Lung (tissue), 12 donors: ENCODE results near the gene ZNF22. TPM values are rescaled to one million over a fixed set of nuclear protein-coding genes. Genes with fewer than 3 reads are reported as not detected.
A peak's percentile ranks its signal among the peaks of the same experiment; 100 is the strongest.

ENCODE experiments used
- ATAC-seq: fragments of 200-7000 bp; cut with Tn5 transposase; one replicate; pipeline ENCODE4 v1.9.1; 2020; ENCODE audit warnings: moderate number of reproducible peaks; ENCODE audit not compliant: insufficient read depth, low FRiP score
- DNase-seq, 3 donors: peaks; one replicate each; pipeline ENCODE4 v3.0.0-alpha.2; 2013 to 2017
- H3K27ac ChIP-seq, 2 donors: one replicate each; pipeline ENCODE4 v1.5.1; 2013; ENCODE audit warnings: mild to moderate bottlenecking in 2 of 2, moderate library complexity in 2 of 2, control low read depth in 1 of 2, inconsistent platforms in 1 of 2, low read depth in 1 of 2, low read length in 1 of 2
- H3K27me3 ChIP-seq, 3 donors: one replicate each; pipeline ENCODE4 v1.5.1; 2013; ENCODE audit warnings: low read length in 2 of 3; ENCODE audit not compliant: control insufficient read depth in 3 of 3, insufficient read depth in 3 of 3
- H3K36me3 ChIP-seq, 4 donors: one replicate each; pipeline ENCODE4 v1.5.1; 2013; ENCODE audit warnings: low read length in 4 of 4, mild to moderate bottlenecking in 1 of 4, moderate library complexity in 1 of 4; ENCODE audit not compliant: control insufficient read depth in 4 of 4, insufficient read depth in 4 of 4
- H3K4me1 ChIP-seq, 5 donors: one replicate each; pipeline ENCODE4 v1.5.1; 2013; ENCODE audit warnings: low read length in 5 of 5, mild to moderate bottlenecking in 2 of 5, moderate library complexity in 1 of 5; ENCODE audit not compliant: control insufficient read depth in 5 of 5, insufficient read depth in 5 of 5
- H3K4me3 ChIP-seq: one replicate; pipeline ENCODE4 v1.5.1; 2013; ENCODE audit warnings: mild to moderate bottlenecking, control low read depth, moderate library complexity
- H3K9ac ChIP-seq, 2 donors: one replicate each; pipeline ENCODE4 v1.5.1; 2013; ENCODE audit warnings: low read length in 2 of 2, control low read depth in 1 of 2; ENCODE audit not compliant: insufficient read depth in 1 of 2
- H3K9me3 ChIP-seq, 4 donors: one replicate each; pipeline ENCODE4 v1.5.1; 2013; ENCODE audit warnings: low read length in 3 of 4, mild to moderate bottlenecking in 1 of 4, moderate library complexity in 1 of 4; ENCODE audit not compliant: control insufficient read depth in 4 of 4, insufficient read depth in 3 of 4
- WGBS, 2 donors: extraction: QIAGEN DNeasy Blood & Tissue Kit; methylation state at CpG; one replicate each; pipeline ENCODE4 v1.1.7; 2013; 5-methylcytosine and 5-hydroxymethylcytosine counted together
- polyA plus RNA-seq, 2 donors: library from polyadenylated mRNA; stranded (reverse); fragments of 200-250 nt; gene quantifications; one replicate each; pipeline ENCODE4 v1.2.1, GENCODE V29; 2013
- total RNA-seq, 2 donors: library from RNA; depleted of rRNA in 1 of 2; stranded (reverse); fragments of >200 nt in 1 of 2; gene quantifications; one replicate each; pipeline ENCODE4 v1.2.1, GENCODE V29; 2014 to 2021
- TF ChIP-seq, protein P1 (sequence below): IDR thresholded peaks from 2 replicates; pipeline ENCODE4 v1.5.1; 2012; ENCODE audit warnings: mild to moderate bottlenecking; ENCODE audit errors: control extremely low read depth, extremely low read depth
- donor health status: control.
- donor health status: control.
- donor health status: Bipolar disorder and iron deficiency.
- donor health status: healthy.
- donor health status: DM: yes; HTN: yes; CAD: no.

The ZNF22 gene
- total and polyA plus RNA-seq, 4 donors: 16.8 to 40.7 (median 18.2) TPM

DNA sequence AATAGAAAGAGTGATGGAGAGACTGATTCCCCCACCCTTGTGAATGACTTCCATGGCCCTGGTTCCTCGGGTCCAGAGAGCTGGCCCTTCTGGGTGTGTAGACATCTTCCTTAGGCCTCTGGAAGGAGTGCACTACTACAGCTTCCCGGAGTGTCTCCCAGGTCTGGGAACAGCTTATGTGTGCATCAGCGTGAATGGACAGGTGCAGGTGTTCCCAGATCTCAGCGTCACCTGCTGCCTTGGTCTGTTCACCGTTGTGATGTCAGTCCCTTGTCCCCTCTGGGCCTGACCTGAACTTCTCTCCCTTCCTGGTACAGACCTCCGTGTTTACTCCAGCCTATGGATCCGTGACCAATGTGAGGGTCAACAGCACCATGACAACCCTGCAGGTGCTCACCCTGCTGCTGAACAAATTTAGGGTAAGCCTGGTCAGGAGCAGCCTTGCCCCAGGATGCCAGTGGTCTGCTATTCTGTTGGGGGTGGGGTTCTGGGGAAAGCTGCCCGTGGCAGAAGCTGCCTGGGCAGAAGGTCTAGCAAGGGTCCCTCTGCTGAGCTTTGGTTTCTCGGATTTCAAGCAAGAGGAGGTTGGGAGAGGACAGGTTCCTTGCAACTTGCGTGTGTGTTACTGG, 11.7 kb upstream of the ZNF22 start:
- Histone ChIP-seq H3K4me3 (no peak overlapping the region), H3K4me1 (peaks cover 0 to 38% (median 12%) of the 10 kb centered on the region in 5 donors), H3K27ac (no peak overlapping the region), H3K36me3 (peaks cover 0 to 19% (median 1%) of the 10 kb centered on the region in 4 donors), H3K27me3 (no peaks in the 10 kb centered on the region), H3K9me3 (no peaks in the 10 kb centered on the region), H3K9ac (no peak overlapping the region)
- TF ChIP-seq, protein P1, sequence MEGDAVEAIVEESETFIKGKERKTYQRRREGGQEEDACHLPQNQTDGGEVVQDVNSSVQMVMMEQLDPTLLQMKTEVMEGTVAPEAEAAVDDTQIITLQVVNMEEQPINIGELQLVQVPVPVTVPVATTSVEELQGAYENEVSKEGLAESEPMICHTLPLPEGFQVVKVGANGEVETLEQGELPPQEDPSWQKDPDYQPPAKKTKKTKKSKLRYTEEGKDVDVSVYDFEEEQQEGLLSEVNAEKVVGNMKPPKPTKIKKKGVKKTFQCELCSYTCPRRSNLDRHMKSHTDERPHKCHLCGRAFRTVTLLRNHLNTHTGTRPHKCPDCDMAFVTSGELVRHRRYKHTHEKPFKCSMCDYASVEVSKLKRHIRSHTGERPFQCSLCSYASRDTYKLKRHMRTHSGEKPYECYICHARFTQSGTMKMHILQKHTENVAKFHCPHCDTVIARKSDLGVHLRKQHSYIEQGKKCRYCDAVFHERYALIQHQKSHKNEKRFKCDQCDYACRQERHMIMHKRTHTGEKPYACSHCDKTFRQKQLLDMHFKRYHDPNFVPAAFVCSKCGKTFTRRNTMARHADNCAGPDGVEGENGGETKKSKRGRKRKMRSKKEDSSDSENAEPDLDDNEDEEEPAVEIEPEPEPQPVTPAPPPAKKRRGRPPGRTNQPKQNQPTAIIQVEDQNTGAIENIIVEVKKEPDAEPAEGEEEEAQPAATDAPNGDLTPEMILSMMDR: no peak
- DNase-seq: no peak
- ATAC-seq: no peak
- 94 to 95% methylated on average over 10 of the region's 10 CpGs for WGBS, 2 donors

DNA sequence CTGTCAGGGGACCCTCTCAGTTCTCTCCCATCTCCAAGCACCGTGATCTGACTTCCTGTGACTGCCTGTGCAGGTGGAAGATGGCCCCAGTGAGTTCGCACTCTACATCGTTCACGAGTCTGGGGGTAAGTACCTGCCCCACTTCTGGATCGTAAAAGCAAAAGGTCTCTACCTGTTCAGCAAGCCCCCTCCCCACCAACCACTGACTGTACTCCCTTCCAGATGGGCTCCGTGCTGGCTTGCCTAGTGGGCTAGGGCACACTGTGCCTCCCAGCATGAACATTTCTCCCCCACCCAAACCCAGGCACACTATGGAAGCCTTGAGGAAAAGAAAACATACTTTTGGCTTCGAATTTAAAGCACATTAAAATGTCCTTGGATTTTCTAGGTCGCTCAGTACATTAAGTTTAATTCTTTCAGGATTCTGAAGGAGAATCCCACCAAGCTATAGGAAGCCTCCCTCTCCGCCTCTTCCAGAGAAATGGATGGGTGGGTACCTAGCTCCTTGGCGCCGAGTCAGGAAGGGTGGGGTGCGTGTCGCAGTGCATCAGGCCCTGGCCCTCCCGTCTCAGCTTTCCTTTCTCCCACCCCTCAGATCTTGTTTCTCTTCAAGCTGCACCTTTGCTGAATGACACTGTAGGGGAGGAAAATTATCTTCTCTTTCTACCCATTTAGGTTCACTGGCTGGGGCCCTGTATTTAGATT, 11.0 kb upstream of the ZNF22 start:
- H3K27me3 ChIP-seq: no peaks in the 10 kb centered on the region
- ATAC-seq (no peak), DNase-seq (peak in 1 of 3 donors; percentile 4)
- peaks cover 0 to 16% (median 1%) of the 10 kb centered on the region in 4 donors for H3K36me3 ChIP-seq
- WGBS, 2 donors: 83 to 88% methylated on average over 14 of the region's 14 CpGs
- H3K4me1 ChIP-seq: peaks cover 0 to 33% (median 12%) of the 10 kb centered on the region in 5 donors
- H3K9ac ChIP-seq: no peak overlapping the region
- no peak overlapping the region for H3K27ac ChIP-seq
- H3K4me3 ChIP-seq: no peak overlapping the region
- no peaks in the 10 kb centered on the region for H3K9me3 ChIP-seq
- TF ChIP-seq, protein P1: no peak

DNA sequence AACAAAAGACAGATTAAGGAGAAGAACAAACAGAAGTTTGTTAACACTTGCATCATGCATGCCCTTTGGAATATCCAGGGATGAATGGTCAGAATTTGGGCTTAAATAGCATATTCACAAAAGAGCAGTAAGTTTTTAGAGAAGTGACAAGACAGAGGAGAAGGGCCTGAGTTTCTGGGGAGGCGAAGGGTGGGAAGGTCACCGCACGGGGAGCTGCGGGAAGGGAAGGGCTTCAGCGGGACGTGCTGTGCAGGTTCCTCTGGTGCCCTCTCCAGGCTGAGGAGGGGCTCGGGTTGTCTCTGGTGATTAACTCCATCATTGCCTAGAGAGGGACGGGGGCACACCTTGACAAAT, 10.4 kb upstream of the ZNF22 start:
- Histone ChIP-seq H3K9ac (no peak overlapping the region), H3K4me3 (no peak overlapping the region), H3K27ac (peak overlapping the region; percentile 1 to 33), H3K9me3 (no peaks in the 10 kb centered on the region), H3K36me3 (peaks cover 0 to 16% (median 1%) of the 10 kb centered on the region in 4 donors), H3K27me3 (no peaks in the 10 kb centered on the region), H3K4me1 (peaks cover 0 to 34% (median 13%) of the 10 kb centered on the region in 5 donors)
- WGBS, 2 donors: 19 to 36% methylated on average over 8 of the region's 8 CpGs
- ATAC-seq (no peak), DNase-seq (peak in 1 of 3 donors; percentile 13)
- TF ChIP-seq, protein P1: no peak
